Left ventricle myocardium inferior (tissue), 1 donor: ENCODE data around the gene CLDN4. TPM values are rescaled to one million over a fixed set of nuclear protein-coding genes. Genes with fewer than 3 reads are reported as not detected.
A peak's percentile ranks its signal among the peaks of the same experiment; 100 is the strongest.

Experiments
- DNase-seq: peaks from one replicate; pipeline ENCODE4 v3.0.0-alpha.2; 2020
- H3K27ac ChIP-seq: fragments of 200-600 bp; replicated peaks from 2 replicates; pipeline ENCODE4 v1.8.0; 2021
- H3K27me3 ChIP-seq: fragments of 200-600 bp; 2 replicates; pipeline ENCODE4 v1.8.0; 2021; ENCODE audit warnings: low read depth
- H3K36me3 ChIP-seq: fragments of 200-600 bp; 2 replicates; pipeline ENCODE4 v1.8.0; 2021
- H3K4me1 ChIP-seq: fragments of 200-600 bp; 2 replicates; pipeline ENCODE4 v1.8.0; 2021
- H3K4me3 ChIP-seq: fragments of 200-600 bp; 2 replicates; pipeline ENCODE4 v1.8.0; 2021; ENCODE audit warnings: mild to moderate bottlenecking, moderate library complexity
- H3K9me3 ChIP-seq: fragments of 200-600 bp; replicated peaks from 2 replicates; pipeline ENCODE4 v1.8.0; 2021
- intact Hi-C: fragments of 100-400 bp; cut with micrococcal nuclease; formaldehyde crosslinking; loops from one replicate; pipeline ENCODE4 v1.11.0; 2022
- total RNA-seq: library from RNA; stranded (reverse); fragmentation: NEBNext Ultra II Directional; extraction: Animal tissue kit (Norgen Biotek cat#: 25700); gene quantifications from one replicate; pipeline ENCODE4 v1.2.1, GENCODE V29; 2021
- TF ChIP-seq, protein P1 (sequence below): fragments of 200-600 bp; IDR thresholded peaks from 2 replicates; pipeline ENCODE4 v1.8.0; 2021; ENCODE audit warnings: antibody characterized with exemption, mild to moderate bottlenecking, borderline replicate concordance
- donor health status: DM: no; HTN: yes; CAD: no; lungs with severe emphysema.

CLDN4 gene
- total RNA-seq, 1 donor from 2014 or later = 0.27 TPM

- no peaks in the 10 kb centered on the region for H3K9me3 ChIP-seq
- TF ChIP-seq, protein P1, sequence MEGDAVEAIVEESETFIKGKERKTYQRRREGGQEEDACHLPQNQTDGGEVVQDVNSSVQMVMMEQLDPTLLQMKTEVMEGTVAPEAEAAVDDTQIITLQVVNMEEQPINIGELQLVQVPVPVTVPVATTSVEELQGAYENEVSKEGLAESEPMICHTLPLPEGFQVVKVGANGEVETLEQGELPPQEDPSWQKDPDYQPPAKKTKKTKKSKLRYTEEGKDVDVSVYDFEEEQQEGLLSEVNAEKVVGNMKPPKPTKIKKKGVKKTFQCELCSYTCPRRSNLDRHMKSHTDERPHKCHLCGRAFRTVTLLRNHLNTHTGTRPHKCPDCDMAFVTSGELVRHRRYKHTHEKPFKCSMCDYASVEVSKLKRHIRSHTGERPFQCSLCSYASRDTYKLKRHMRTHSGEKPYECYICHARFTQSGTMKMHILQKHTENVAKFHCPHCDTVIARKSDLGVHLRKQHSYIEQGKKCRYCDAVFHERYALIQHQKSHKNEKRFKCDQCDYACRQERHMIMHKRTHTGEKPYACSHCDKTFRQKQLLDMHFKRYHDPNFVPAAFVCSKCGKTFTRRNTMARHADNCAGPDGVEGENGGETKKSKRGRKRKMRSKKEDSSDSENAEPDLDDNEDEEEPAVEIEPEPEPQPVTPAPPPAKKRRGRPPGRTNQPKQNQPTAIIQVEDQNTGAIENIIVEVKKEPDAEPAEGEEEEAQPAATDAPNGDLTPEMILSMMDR = no peak
- DNase-seq = no peak
- H3K4me1 ChIP-seq = no peaks in the 10 kb centered on the region
- H3K36me3 ChIP-seq = no peaks in the 10 kb centered on the region
- H3K4me3 ChIP-seq = no peak overlapping the region
- intact Hi-C loops = loop anchor here (10.0 kb wide), 1 partner anchor 163 kb away; the partner anchor contains the start of gene ELN
- peaks cover 15% of the 10 kb centered on the region for H3K27me3 ChIP-seq
- no peak overlapping the region for H3K27ac ChIP-seq
Measured at GRCh38 chr7:73861305-73861704, 30.5 kb downstream of the CLDN4 start.

DNA sequence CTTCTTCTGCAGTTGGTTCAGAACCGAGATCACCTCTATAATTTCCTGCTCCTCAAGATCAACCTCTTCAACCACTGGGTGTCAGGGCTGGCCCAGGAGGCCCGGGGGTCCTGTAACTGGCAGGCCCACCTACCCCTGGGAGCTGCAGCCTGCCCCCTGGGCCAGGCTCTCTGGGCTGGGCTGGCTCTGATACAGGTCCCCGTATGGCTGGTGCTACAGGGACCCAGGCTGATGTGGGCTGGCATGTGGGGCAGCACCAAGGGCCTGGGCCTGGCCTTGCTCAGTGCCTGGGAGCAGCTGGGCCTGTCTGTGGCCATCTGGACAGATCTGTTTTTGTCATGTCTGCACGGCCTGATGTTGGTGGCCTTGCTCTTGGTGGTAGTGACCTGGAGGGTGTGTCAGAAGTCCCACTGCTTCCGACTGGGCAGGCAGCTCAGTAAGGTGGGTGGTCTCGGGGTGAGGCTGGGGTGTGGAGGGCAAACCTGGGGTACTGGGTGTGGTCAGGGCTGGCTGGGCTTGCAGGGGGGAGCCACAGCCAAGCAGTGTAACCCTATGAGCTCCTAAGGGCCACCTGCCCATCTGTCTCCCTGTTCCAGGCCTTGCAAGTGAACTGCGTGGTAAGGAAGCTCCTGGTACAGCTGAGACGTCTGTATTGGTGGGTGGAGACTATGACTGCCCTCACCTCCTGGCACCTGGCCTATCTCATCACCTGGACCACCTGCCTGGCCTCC, 34.4 kb downstream of the CLDN4 start:
- TF ChIP-seq, protein P1 = no peak
- Histone ChIP-seq H3K4me3 (no peak overlapping the region), H3K36me3 (no peaks in the 10 kb centered on the region), H3K27me3 (no peaks in the 10 kb centered on the region), H3K27ac (no peak overlapping the region), H3K4me1 (peaks cover 11% of the 10 kb centered on the region), H3K9me3 (no peaks in the 10 kb centered on the region)
- intact Hi-C loops = loop anchor here (10.0 kb wide), 1 partner anchor 160 kb away; the partner anchor contains the start of gene ELN
- DNase-seq = no peak

- TF ChIP-seq, protein P1 = peak; percentile 78
- Histone ChIP-seq H3K27ac (no peak overlapping the region), H3K4me1 (peaks cover 18% of the 10 kb centered on the region), H3K36me3 (no peaks in the 10 kb centered on the region), H3K9me3 (no peaks in the 10 kb centered on the region), H3K4me3 (no peak overlapping the region), H3K27me3 (no peaks in the 10 kb centered on the region)
- intact Hi-C loops = loop anchor here (10.0 kb wide), 1 partner anchor 159 kb away; the partner anchor contains the start of gene ELN
- no peak for DNase-seq
Measured at GRCh38 chr7:73865738-73866445, 35.1 kb downstream of the CLDN4 start.

- TF ChIP-seq, protein P1 = no peak
Measured at GRCh38 chr7:73866446-73866767, 35.6 kb downstream of the CLDN4 start.

GRCh38 chr7:73869011-73869798, 38.4 kb downstream of the CLDN4 start:
- intact Hi-C loops = loop anchor here (10.0 kb wide), 1 partner anchor 156 kb away; the partner anchor contains the start of gene ELN
- Histone ChIP-seq H3K4me3 (no peak overlapping the region), H3K27me3 (no peaks in the 10 kb centered on the region), H3K9me3 (no peaks in the 10 kb centered on the region), H3K4me1 (peaks cover 33% of the 10 kb centered on the region), H3K36me3 (no peaks in the 10 kb centered on the region), H3K27ac (peak overlapping the region; percentile 30)
- no peak for DNase-seq
- TF ChIP-seq, protein P1 = no peak

More at GRCh38 chr7:73866446-73866767, 35.6 kb downstream of the CLDN4 start:
- Histone ChIP-seq H3K36me3 (no peaks in the 10 kb centered on the region), H3K27me3 (no peaks in the 10 kb centered on the region), H3K9me3 (no peaks in the 10 kb centered on the region), H3K4me3 (no peak overlapping the region), H3K4me1 (peaks cover 21% of the 10 kb centered on the region), H3K27ac (no peak overlapping the region)
- intact Hi-C loops = loop anchor here (10.0 kb wide), 1 partner anchor 158 kb away; the partner anchor contains the start of gene ELN
- DNase-seq = no peak
